Myometrial cell (primary cell): ENCODE data around the gene PPWD1. TPM values are rescaled to one million over a fixed set of nuclear protein-coding genes. Genes with fewer than 3 reads are reported as not detected.

Experiments used
- total RNA-seq: library from RNA; depleted of rRNA; stranded (reverse); fragments of >200 nt; gene quantifications from 2 replicates; pipeline ENCODE4 v1.2.3, GENCODE V29; 2015

The PPWD1 gene
- 25.9 and 34.6 TPM in 2 replicates for total RNA-seq

DNA sequence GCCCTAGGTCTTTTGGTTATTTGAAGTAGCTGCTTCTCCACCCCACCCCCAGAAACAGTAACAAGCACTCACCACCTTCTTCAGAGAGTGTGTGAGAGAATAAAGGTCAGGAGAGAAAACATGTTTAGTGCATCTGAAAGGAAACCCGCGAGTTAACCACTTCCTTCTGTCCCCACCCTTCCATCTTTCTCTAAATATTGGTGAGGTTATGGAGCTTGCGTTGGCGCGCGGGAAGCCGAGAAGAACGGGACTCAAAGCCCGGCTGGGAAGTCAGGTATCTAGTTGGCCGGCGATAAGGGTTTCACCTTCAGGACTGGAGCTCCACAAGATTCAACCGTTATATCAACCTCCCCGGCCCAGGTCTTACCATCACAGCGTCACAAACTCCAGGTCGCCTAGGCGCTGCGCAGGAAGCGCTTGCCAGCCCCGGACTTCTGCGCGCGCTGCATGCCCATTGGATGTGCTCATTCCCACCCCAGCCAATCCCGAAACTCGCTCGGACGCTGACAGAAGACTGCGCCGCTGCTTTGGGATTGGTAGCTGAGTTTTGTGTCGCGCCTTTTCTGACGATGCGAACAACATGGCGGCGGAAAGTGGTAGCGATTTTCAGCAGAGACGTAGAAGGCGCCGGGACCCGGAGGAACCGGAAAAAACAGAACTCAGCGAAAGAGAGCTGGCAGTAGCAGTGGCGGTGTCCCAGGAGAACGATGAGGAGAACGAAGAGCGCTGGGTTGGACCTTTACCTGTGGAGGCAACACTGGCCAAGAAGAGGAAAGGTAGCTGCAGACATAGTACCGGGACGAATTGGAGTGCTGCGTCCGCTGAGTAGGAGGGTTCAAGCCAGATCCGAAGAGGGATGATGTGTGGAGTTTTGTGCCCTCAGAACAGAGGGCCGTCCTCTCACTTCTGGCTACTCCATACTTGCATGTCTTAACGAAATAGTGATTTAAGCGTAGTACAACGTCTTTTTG is at the start of gene PPWD1, which contains the start of gene CENPK:
Gene PPWD1, plus strand, starts transcription at position 566 of the 971 bp plus-strand sequence. Its CDS starts 15 bp downstream, at position 581.
Gene CENPK, minus strand, starts transcription at position 438 of the 971 bp plus-strand sequence. CDS start 8,261 bp downstream, outside the sequence.

DNA sequence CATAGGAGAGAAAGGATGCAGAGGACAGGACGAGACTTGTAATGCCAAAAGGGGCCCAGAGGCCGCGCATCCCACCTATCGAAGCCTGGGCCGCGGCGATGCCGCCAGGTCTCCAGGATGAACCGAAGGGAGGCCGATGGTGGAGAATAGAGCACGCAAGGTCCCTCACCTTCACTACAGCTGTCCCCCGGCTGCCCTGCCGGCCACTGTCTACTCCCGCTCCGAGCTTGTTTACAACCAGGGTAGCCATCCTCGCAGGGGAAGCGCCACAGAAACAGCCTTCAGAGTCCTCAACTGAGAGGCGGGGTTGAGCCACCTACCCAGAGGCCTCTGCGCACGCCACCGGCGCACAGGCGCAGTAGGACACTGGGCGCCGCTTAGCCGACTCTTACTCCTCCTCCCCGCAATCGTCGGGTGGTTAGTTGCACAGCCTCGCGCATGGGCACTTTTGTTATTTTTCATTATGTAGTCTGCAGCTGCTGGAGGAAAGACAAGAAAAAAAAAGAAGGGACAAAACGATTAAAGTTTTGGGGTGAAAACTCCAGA is 61.0 kb downstream of the PPWD1 start, which contains the start of gene TRIM23:
Gene TRIM23, minus strand, starts transcription at position 309 of the 546 bp plus-strand sequence. Its CDS starts 59 bp downstream, at position 250.

DNA sequence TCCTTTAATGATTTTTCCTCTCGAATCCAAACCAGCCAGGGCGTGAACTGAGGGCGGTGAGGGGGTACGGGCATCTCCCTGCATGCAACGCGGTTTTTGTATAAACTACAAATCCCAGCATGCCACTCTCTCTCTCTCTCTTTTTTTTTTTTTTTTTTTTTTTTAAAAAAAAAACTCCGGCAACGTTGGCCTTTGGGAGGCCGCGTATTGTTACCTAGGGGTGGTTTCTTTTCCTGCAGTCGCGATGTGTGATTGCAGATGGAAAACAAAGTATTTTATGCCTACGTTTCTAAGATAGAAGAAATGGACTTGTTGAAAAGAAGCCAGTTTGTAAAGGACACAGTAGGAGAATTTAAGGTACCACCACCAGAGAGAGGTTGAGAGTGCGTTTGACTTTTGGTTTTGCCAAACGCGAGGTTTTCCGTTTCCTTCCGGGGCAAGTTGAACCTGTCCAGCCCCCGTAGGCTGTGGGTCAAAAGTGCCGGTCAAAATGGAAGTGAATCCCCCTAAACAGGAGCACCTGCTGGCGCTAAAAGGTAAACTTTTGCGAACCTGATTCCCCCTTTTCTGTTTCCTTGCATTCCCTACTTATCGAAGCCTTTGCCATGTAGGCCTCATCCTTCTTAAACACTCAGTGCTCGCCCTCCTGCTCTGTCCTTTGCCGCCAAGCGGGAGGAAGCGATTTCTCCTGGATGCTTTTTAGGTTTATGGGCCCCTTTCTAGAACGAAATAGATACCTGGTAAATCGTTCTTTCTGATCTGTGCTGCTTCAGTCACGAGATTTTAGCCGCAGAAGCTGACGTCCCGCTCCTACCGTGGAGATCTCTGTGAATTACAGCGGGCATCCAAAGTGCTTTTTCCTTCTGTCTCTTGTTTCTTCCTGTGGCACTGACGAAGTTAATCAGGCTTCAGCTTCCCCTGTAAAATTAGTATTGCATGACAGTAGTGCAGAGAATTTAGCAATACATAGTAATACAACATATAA is 61.8 kb downstream of the PPWD1 start, which contains the start of the genes SHLD3 and TRAPPC13:
Gene SHLD3, plus strand, starts transcription at position 457 of the 985 bp plus-strand sequence. CDS start 4,561 bp downstream, outside the sequence.
Gene TRAPPC13, plus strand, starts transcription at position 457 of the 985 bp plus-strand sequence. Its CDS starts 34 bp downstream, at position 491.

Other genes starting within 250 kb of the PPWD1 start
- gene ADAMTS6, start 81.4 kb upstream of the PPWD1 start, total RNA-seq, result 17.3 and 28.2 TPM in 2 replicates
- gene CENPK, start 128 bp upstream of the PPWD1 start, total RNA-seq, result 14.7 and 20.7 TPM in 2 replicates
- 11.0 and 15.6 TPM in 2 replicates for gene TRIM23, start 61.0 kb downstream of the PPWD1 start, total RNA-seq
- 0.58 and 1.2 TPM in 2 replicates for gene SHLD3, start 61.7 kb downstream of the PPWD1 start, total RNA-seq
- 20.2 and 21.4 TPM in 2 replicates for gene TRAPPC13, start 61.7 kb downstream of the PPWD1 start, total RNA-seq
- gene SGTB, start 158.8 kb downstream of the PPWD1 start, total RNA-seq, result 15.6 and 26.6 TPM in 2 replicates
- gene NLN, start 158.9 kb downstream of the PPWD1 start, total RNA-seq, result 38.9 and 45.0 TPM in 2 replicates